Motor neuron (in vitro differentiated cells): ENCODE measurements around the gene OPRD1. TPM values are rescaled to one million over a fixed set of nuclear protein-coding genes. Genes with fewer than 3 reads are reported as not detected.
A peak's percentile ranks its signal among the peaks of the same experiment; 100 is the strongest.
"Not testable (repeated sequence)": the region's sequence is repeated elsewhere in the genome, so short reads cannot be mapped to it uniquely, and the experiment has no call there.

Experiments used
- ATAC-seq, 8 experiments: fragments of 200-7000 bp; cut with Tn5 transposase; replicated peaks in 6 of 8; 2 replicates each; pipeline ENCODE4 v1.8.0; 2021; ENCODE audit warnings: mild to moderate bottlenecking in 8 of 8, moderate library complexity in 8 of 8
- H3K27ac ChIP-seq, 2 donors: fragments of 250-450 bp; sonication (Bioruptor Pico); 2 replicates each; pipeline ENCODE4 v1.9.0; 2021; ENCODE audit warnings: antibody characterized with exemption in 2 of 2, mild to moderate bottlenecking in 2 of 2, moderate library complexity in 1 of 2
- H3K4me1 ChIP-seq, 2 donors: fragments of 250-450 bp; sonication (Bioruptor Pico); replicated peaks in 1 of 2; 2 replicates each; pipeline ENCODE4 v1.6.1; 2021; ENCODE audit warnings: antibody characterized with exemption in 2 of 2, mild to moderate bottlenecking in 2 of 2, moderate library complexity in 1 of 2
- H3K4me3 ChIP-seq, 5 donors: fragments of 250-450 bp; sonication (Bioruptor Pico); 2 replicates each; pipeline ENCODE4 v1.9.0; 2021; ENCODE audit warnings: antibody characterized with exemption in 5 of 5, mild to moderate bottlenecking in 5 of 5, moderate library complexity in 4 of 5
- WGBS, 10 experiments: fragments of 450-650 bp; shearing (Covaris generic); methylation state at CpG; one replicate each; pipeline ENCODE4 v1.0.0; 2022; 5-methylcytosine and 5-hydroxymethylcytosine counted together
- in situ Hi-C, 9 experiments: fragments of 400-800 bp; cut with MboI; loops; one replicate each; pipeline ENCODE4 v1.15.0; 2021; ENCODE audit warnings: low sequenced_read_pairs in 9 of 9, low pct_unique_long_range_greater_than_20kb in 2 of 9; ENCODE audit not compliant: unreplicated experiment in 9 of 9
- total RNA-seq, 8 experiments: library from RNA; unstranded; fragments of 300-600 nt; gene quantifications; 2 replicates each; pipeline versions ENCODE4 v1.2.3 to v1.2.4, GENCODE V29; 2022

OPRD1 gene
- total RNA-seq, 8 experiments from 2014 or later = 0.10 to 1.2 (median 0.22) TPM

DNA sequence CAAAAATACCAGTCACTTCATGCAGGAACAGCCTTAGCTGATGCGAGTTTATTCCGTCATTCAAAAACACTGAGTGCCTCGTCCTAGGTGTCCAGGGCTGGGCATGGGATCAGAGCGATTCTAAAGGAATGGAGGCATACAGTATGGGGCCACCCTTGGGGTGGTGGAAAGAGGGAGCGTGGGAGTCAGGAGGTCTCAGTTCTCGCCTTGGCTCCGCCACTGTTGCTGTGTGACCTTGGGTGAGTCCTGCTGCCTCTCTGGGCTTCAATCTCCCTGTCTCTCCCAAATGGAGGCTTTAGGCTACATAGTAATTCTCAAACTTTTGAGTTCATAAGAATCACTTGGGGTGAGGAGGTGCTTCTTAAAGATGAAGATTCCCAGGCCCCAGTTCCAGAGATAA is 44.0 kb downstream of the OPRD1 start:
- ATAC-seq = no peak
- Histone ChIP-seq H3K27ac (no peak overlapping the region), H3K4me1 (peaks cover 19 to 29% of the 10 kb centered on the region in 2 donors), H3K4me3 (no peak overlapping the region)
- 6 to 94% (median 78%) methylated on average over 2 to 7 of the region's 7 CpGs for WGBS, 10 experiments
- in situ Hi-C loops = no loop called here

DNA sequence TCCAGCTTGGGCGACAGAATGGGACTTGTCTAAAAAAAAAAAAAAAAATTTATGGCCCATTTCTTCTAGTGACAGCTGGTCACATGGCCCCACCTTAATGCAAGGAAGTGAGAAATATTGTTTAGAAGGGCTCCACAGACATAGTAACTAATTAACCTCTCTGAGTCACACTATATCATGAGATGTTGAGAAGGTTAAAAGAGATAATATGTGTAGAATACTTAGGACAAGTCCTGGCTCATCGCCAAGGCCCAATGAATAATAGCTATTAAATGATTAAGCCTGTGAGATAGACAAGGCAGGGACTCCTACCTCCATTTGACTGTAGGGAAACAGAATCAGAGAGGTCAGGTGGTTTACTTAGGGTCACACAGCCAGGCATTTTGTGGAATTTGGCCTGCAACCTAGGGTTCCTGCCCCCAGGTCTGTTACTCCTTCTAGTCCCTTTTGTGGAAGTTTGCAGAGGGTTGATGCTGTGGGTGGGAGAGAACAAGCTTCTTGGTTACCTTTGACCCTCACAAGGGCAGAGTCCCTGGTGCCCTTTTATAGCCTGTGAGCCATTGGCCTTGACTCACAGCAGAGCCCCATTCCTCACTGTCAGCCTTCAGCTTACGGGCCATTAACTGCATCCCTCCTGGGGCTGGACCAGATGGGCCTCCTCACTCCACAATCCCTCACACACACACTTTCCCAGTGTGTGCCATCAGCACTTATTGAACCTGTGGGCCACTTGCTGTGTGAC is 48.5 kb downstream of the OPRD1 start:
- Histone ChIP-seq H3K27ac (no peak overlapping the region), H3K4me1 (peaks cover 32 to 36% of the 10 kb centered on the region in 2 donors), H3K4me3 (no peak overlapping the region)
- WGBS, 10 experiments = 0 to 45% (median 29%) methylated on average over 1 to 3 of the region's 3 CpGs; no CpG with 5 or more reads in 2 of the 10 experiments
- in situ Hi-C loops = no loop called here
- ATAC-seq = peak in 7 of 8 experiments; percentile 35 to 90 (median 81)

DNA sequence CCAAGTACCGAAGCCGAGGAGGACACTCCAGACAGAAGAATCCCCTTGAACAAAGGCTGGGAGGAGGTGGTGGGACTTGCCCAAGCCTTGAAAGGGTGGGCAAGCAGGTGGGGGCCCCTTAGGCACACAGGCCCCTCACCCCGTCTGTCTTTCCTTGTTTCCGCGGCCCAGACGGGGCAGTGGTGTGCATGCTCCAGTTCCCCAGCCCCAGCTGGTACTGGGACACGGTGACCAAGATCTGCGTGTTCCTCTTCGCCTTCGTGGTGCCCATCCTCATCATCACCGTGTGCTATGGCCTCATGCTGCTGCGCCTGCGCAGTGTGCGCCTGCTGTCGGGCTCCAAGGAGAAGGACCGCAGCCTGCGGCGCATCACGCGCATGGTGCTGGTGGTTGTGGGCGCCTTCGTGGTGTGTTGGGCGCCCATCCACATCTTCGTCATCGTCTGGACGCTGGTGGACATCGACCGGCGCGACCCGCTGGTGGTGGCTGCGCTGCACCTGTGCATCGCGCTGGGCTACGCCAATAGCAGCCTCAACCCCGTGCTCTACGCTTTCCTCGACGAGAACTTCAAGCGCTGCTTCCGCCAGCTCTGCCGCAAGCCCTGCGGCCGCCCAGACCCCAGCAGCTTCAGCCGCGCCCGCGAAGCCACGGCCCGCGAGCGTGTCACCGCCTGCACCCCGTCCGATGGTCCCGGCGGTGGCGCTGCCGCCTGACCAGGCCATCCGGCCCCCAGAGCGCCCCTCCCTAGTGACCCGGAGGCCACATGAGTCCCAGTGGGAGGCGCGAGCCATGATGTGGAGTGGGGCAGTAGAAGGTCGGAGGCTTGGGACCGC is 50.8 kb downstream of the OPRD1 start:
- 80 to 100% (median 92%) methylated on average over 1 to 29 of the region's 66 CpGs; no CpG with 5 or more reads in 4 of the 10 experiments for WGBS, 10 experiments
- Histone ChIP-seq H3K4me1 (peaks cover 32 to 34% of the 10 kb centered on the region in 2 donors), H3K27ac (no peak overlapping the region), H3K4me3 (no peak overlapping the region)
- in situ Hi-C loops = no loop called here
- no peak for ATAC-seq

DNA sequence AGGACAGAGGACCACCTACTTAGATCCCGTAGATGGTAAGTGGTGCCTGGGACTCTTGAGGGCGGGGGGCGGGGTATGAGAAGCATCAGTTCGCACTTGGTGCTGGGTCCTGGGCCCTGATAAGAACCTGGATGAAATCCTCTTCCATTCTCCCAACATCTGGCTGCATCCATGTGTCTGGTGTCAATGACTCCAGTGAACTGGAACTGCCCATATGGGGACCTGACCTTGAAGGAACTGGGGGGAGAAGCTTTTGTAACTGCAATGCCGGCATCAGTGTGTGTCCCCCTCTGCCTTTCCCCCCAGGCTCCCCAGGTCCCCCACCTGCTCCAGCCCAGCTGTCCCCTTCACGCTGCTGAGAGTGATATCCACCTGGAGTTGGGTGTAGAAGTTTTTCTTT is 52.7 kb downstream of the OPRD1 start:
- in situ Hi-C loops = no loop called here
- 20 to 60% (median 50%) methylated on average over 1 to 2 of the region's 6 CpGs; no CpG with 5 or more reads in 5 of the 10 experiments for WGBS, 10 experiments

DNA sequence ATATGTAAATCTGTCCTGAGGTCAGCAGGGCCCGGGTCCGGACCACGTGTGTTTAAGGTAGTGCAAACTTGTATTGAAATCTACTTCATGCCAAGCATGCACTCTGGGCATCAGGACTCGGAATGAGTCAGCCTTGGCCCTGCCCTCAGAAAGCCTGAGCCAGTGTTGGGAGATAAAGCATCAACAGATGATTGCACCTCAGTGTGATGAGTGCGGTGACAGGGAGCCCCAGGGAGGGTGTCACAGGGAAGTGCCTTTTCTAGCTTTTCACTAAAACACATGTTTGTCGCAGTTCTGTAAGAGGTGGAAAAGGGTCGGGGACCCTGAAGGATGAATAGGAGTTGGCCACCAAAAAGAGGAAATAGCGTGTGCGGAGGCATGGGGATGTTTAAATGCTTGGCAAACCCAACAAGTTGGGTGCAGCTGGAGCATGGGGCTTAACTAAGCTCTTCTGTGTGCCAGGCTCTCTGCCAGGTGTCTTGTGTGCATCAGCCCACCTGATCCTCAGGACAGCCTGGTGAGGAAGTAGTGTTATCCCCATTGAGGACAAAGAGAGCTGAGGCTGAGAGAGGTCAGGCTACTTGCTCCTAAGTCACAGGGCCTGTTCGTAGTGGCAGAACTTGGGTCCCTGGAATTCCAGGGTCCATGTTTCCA is 54.2 kb downstream of the OPRD1 start:
- 17 to 83% (median 60%) methylated on average over 1 to 10 of the region's 10 CpGs; no CpG with 5 or more reads in 1 of the 10 experiments for WGBS, 10 experiments
- Histone ChIP-seq H3K4me1 (peaks cover 18 to 25% of the 10 kb centered on the region in 2 donors), H3K4me3 (no peak overlapping the region), H3K27ac (no peak overlapping the region)
- peak in 5 of 8 experiments; percentile 14 to 69 (median 47) for ATAC-seq
- in situ Hi-C loops = no loop called here

More for the DNA sequence above, 52.7 kb downstream of the OPRD1 start:
- Histone ChIP-seq H3K4me3 (no peak overlapping the region), H3K4me1 (peaks cover 31 to 36% of the 10 kb centered on the region in 2 donors), H3K27ac (no peak overlapping the region)
- ATAC-seq = no peak

DNA sequence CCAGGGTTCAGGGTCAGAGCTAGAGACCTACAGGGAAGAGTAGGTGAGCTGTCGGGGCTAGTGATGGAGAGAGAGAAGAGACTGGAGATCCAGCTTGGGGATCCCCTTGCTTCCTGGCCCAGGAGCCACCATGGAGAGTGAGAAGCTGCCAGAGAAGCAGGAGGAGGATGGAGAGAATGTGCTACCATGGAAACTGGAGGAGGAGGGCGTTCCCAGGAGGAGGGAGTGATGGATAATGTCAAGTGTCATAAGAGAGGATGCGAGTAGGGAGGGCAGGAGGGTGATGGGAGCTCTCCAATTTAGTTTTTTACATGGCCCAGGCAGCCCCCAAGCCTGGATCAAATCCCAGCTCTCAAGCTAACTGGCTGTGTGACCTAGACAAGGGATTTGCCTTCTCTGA is 55.9 kb downstream of the OPRD1 start:
- 0 to 100% (median 58%) methylated on average over 1 to 3 of the region's 3 CpGs; no CpG with 5 or more reads in 2 of the 10 experiments for WGBS, 10 experiments
- ATAC-seq = no peak
- Histone ChIP-seq H3K27ac (no peak overlapping the region), H3K4me1 (peaks cover 17 to 34% of the 10 kb centered on the region in 2 donors), H3K4me3 (no peak overlapping the region)
- in situ Hi-C loops = no loop called here

DNA sequence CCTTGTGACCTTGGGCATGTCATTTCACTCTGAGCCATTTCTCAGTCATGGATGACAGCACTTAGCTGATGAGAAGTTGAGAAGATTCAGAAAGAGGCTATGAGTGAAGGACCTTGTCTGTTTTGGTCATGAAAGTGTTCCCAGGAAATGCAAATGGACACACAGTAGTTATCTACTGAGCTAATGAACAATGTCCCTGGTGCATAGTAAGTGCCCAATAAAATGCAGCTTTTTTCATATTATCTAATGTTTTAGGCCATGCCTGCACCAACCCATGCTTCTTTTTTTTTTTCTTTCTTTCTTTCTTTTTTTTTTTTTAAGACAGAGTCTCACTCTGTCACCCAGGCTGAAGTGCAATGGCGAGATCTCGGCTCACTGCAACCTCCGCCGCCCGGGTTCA is 58.0 kb downstream of the OPRD1 start:
- H3K4me1 ChIP-seq = peaks cover 11 to 31% of the 10 kb centered on the region in 2 donors
- in situ Hi-C loops = loop anchor here in 6 of 9 experiments (10.0 kb wide), 1 partner anchor 85 kb away; no protein-coding TSS in a partner anchor
- no peak overlapping the region for H3K4me3 ChIP-seq
- WGBS, 10 experiments = 70 to 100% (median 95%) methylated on average over 1 to 5 of the region's 5 CpGs; no CpG with 5 or more reads in 3 of the 10 experiments
- H3K27ac ChIP-seq = no peak overlapping the region
- no peak for ATAC-seq

DNA sequence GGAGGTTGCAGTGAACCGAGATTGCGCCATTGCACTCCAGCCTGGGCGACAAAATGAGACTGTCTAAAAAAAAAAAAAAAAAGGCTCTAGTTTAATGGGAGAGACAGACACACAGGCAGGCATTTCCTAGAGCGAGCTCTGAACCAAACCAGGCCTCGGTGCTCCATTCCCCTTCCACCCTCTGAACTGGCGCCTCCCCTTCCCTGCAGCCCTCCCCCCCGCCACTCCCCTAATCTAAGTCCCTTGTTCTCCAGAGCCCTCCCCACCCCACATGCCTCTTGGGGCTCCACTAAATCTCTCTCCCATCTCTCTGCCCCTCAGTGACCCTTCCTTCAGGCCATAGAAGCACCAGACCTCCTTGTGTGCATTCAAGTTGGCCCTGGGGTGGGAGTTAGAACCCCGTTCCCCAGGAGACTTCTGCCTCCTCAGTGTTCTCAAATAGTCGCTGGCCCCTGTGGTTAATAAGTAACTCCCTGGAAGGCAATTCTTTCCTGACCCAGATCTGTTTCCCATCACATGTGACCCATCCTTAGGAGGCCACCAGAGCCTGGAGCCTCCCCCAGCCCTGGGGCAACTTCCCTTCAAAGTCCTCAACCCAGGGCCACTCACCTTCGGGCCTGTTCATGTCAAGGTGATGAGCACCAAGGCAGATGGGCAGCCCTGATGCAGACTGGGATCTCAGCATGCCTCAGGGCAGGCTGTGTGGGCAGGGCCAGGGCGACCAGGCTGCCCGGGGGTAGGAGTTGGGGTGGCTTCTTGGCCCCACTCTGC is 59.8 kb downstream of the OPRD1 start:
- no peak for ATAC-seq
- in situ Hi-C loops = loop anchor here in 6 of 9 experiments (10.0 kb wide), 1 partner anchor 87 kb away; no protein-coding TSS in a partner anchor
- no peak overlapping the region for H3K27ac ChIP-seq
- whole genome bisulfite sequencing, 10 experiments = 0 to 90% (median 44%) methylated on average over 1 to 5 of the region's 12 CpGs; no CpG with 5 or more reads in 4 of the 10 experiments
- no peak overlapping the region for H3K4me3 ChIP-seq
- peaks cover 6 to 22% of the 10 kb centered on the region in 2 donors for H3K4me1 ChIP-seq

DNA sequence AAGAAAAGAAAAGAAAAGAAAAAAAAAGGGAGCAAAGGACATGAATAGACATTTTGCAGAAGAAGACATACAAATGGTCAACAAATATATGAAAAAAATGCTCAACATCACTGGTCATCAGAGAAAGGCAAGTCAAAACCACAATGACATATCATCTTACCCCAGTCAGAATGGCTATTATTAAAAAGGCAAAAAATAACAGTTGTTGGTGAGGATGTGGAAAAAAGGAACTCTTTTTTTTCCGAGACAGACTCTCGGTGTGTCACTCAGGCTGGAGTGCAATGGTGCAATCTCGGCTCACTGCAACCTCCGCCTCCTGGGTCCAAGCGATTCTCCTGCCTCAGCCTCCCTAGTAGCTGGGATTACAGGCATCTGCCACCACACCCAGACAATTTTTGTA is 63.2 kb downstream of the OPRD1 start:
- H3K4me3 ChIP-seq, ATAC-seq, H3K27ac ChIP-seq: not testable (repeated sequence)
- peaks cover 0 to 12% of the 10 kb centered on the region in 2 donors for H3K4me1 ChIP-seq
- in situ Hi-C loops = loop anchor here (5.0 to 25.0 kb wide), 6 partner anchors 90 to 1837 kb away; partner anchors contain the start of genes SRSF4 (in 6 of the 9) and MATN1 (in 1 of the 9)
- WGBS, 10 experiments = 29 to 100% (median 91%) methylated on average over 1 to 5 of the region's 5 CpGs; no CpG with 5 or more reads in 3 of the 10 experiments

DNA sequence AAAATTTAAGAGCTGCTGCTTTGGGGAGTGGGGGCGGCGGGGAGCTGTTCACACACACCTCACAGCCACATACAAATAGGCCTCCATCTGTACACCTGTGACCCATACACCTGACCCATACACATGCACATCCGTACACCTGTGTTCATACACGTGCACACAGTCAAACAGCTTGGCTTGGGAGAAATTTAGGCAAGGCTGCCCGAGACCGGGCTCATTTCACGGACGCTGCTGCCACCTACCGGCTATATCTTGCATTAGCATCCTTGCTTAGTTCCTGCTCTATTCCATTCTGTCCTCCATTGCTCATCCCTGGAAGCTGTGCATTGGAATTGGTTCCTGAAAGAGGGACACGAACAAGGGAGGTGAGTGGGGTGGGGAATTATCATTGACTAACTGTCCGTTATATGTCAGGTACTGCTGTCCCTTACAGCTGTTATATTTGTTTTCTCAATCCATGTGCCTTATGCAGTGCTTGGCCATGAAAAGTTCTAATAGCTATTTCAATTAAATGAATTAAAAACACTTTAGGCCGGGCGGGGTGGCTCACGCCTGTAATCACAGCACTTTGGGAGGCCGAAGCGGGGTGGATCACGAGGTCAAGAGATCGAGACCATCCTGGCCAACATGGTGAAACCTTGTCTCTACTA is 65.3 kb downstream of the OPRD1 start:
- peak; percentile 75 to 85 (median 81) for ATAC-seq
- WGBS, 10 experiments = 0 to 69% (median 21%) methylated on average over 4 to 18 of the region's 18 CpGs
- Histone ChIP-seq H3K27ac (no peak overlapping the region), H3K4me1 (no peaks in the 10 kb centered on the region), H3K4me3 (no peak overlapping the region)
- in situ Hi-C loops = loop anchor here (5.0 to 25.0 kb wide), 6 partner anchors 92 to 1835 kb away; partner anchors contain the start of genes SRSF4 (in 6 of the 9) and MATN1 (in 1 of the 9)

DNA sequence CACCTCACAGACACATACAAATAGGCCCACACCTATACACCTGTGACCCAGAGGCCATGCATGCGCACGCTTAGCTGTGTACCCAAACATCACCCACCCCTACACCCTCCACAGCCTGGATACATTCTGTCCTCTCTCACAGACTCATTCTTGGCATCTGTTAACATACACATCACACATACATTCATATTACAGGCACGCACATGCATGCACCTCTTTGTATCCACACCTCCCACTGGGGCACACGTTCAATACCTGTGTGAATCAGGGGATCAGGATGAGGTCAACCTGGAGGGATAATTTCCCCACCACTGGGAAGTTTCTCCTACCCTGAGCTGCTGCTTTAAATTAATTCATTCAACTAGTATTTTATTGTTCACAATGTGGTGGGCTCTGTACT is 66.8 kb downstream of the OPRD1 start:
- WGBS, 10 experiments = 35 to 100% (median 91%) methylated on average over 1 to 4 of the region's 4 CpGs; no CpG with 5 or more reads in 3 of the 10 experiments
- in situ Hi-C loops = loop anchor here (5.0 to 25.0 kb wide), 6 partner anchors 94 to 1834 kb away; partner anchors contain the start of genes SRSF4 (in 6 of the 9) and MATN1 (in 1 of the 9)
- Histone ChIP-seq H3K4me1 (peaks cover 2% of the 10 kb centered on the region in 2 donors), H3K4me3 (no peak overlapping the region), H3K27ac (no peak overlapping the region)
- ATAC-seq = no peak
